CD4-positive, alpha-beta T cell treated with Interleukin-12 subunit alpha and Interleukin-12 subunit beta, for 1 hour (primary cell): ENCODE results near the gene GRPR.

Experiments
- DNase-seq: peaks from one replicate; pipeline ENCODE4 v3.0.0-alpha.2; 2020

Gene GRPR

GRCh38 chrX:16123222-16123786 lies at the start of gene GRPR:
GRPR (plus strand) TSS chrX:16123565; CDS start chrX:16123954, 389 bp downstream.
- peak; percentile 42 for DNase-seq

GRCh38 chrX:16075087-16075486 lies 48.3 kb upstream of the GRPR start:
- DNase-seq = no peak

- DNase-seq = no peak
Measured at GRCh38 chrX:16076834-16077233, 46.5 kb upstream of the GRPR start.

- DNase-seq = no peak
Measured at GRCh38 chrX:16077811-16078210, 45.6 kb upstream of the GRPR start.

- no peak for DNase-seq
Measured at GRCh38 chrX:16081357-16081756, 42.0 kb upstream of the GRPR start.

GRCh38 chrX:16082470-16083085 lies 40.8 kb upstream of the GRPR start:
- DNase-seq = no peak

GRCh38 chrX:16087076-16087475 lies 36.3 kb upstream of the GRPR start:
- DNase-seq = no peak

- no peak for DNase-seq
Measured at GRCh38 chrX:16089086-16089485, 34.3 kb upstream of the GRPR start.

GRCh38 chrX:16096141-16096540 lies 27.2 kb upstream of the GRPR start:
- no peak for DNase-seq

- no peak for DNase-seq
Measured at GRCh38 chrX:16100673-16101072, 22.7 kb upstream of the GRPR start.

GRCh38 chrX:16101581-16101980 lies 21.8 kb upstream of the GRPR start:
- no peak for DNase-seq

GRCh38 chrX:16103625-16104024 lies 19.7 kb upstream of the GRPR start:
- DNase-seq = no peak

GRCh38 chrX:16112428-16112827 lies 10.9 kb upstream of the GRPR start:
- no peak for DNase-seq

GRCh38 chrX:16113978-16114565 lies 9.3 kb upstream of the GRPR start:
- no peak for DNase-seq

- DNase-seq = no peak
Measured at GRCh38 chrX:16114611-16115010, 8.8 kb upstream of the GRPR start.

GRCh38 chrX:16119353-16120220 lies 3.8 kb upstream of the GRPR start:
- no peak for DNase-seq

GRCh38 chrX:16120431-16120830 lies 2.9 kb upstream of the GRPR start:
- no peak for DNase-seq

- no peak for DNase-seq
Measured at GRCh38 chrX:16124201-16124600, 836 bp downstream of the GRPR start.

- DNase-seq = no peak
Measured at GRCh38 chrX:16125520-16126149, 2.3 kb downstream of the GRPR start.

GRCh38 chrX:16130707-16131106 lies 7.3 kb downstream of the GRPR start:
- DNase-seq = no peak

GRCh38 chrX:16134936-16135335 lies 11.6 kb downstream of the GRPR start:
- no peak for DNase-seq

- DNase-seq = no peak
Measured at GRCh38 chrX:16136080-16136479, 12.7 kb downstream of the GRPR start.

- no peak for DNase-seq
Measured at GRCh38 chrX:16137416-16138107, 14.2 kb downstream of the GRPR start.
